NCI-H187 treated with DMSO at 0.1 percent for 48 hours (cell line): ENCODE results near the gene NEK7.
"Not testable (repeated sequence)": the region's sequence is repeated elsewhere in the genome, so short reads cannot be mapped to it uniquely, and the experiment has no call there.

Experiments used
- DNase-seq: peaks from one replicate; lab custom pipeline; 2025; lab: John Stamatoyannopoulos, UW

Gene NEK7

DNA sequence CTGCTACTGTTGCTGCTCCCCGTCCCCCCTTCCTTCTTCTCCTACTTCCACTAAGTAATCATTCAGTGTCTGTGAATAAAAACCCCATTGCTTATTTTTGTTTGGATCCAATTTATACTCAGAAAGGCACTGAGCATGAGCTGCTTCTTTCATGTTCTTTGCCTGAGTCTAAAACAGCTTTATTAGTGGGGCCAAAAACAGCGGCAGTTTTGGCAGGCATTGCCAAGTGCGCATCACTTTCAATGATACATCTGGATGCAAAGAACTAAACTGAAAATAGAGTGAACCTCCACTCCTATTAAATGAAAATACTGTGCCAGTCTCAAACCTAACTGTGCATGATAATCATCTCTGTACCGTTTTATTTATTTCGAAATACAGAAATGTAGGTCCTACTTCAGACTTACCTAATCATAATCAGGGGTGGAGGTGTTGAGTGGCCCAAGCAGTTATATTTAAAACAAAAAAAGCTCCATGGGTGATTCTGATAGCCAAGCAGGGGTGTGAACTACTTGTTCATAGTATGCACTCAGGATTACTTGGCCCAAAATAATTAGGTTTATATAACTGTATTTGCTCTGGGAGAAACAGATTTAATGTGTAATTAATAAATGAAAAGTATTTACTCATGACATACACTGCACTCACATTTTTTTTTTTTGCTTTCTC, 48.4 kb downstream of the NEK7 start:
- no peak for DNase-seq

DNA sequence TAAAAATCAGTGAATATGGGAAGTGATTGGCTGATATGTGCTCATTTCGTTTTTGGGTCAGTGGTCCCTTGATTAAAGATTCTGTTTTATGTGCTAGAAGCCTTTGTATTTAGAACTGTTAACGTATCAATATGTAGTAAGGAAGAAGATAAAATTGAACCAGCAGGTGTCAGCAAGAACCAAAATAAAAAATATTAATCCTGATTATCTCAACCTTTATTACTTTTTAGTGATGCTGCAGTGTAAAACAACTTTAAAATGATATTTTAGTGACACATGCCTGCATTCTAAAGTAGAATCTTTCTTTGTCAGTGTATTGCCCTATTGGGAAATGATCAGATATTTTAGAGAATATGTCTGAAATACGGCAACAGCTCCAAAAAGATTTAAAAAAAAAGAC, 49.5 kb downstream of the NEK7 start:
- DNase-seq = no peak

DNA sequence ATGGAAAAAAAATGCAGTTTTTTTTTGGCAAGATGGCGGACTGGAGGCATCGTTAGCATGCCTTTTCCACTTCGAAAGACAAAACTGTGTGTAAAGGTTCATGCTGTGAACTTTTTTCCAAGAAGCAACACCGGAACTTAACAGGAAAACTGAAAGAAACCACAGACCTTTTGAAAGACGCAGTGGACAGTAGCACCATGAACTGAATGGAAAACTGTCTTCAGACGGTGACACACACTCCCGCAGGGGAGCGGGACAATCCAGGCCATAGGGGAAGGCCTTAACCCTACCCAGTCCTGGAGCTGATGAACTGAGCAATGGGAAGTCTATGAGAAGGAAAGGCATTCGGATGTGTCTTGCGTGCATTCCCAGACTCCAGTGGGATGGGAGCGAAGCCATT, 54.9 kb downstream of the NEK7 start:
- no peak for DNase-seq

DNA sequence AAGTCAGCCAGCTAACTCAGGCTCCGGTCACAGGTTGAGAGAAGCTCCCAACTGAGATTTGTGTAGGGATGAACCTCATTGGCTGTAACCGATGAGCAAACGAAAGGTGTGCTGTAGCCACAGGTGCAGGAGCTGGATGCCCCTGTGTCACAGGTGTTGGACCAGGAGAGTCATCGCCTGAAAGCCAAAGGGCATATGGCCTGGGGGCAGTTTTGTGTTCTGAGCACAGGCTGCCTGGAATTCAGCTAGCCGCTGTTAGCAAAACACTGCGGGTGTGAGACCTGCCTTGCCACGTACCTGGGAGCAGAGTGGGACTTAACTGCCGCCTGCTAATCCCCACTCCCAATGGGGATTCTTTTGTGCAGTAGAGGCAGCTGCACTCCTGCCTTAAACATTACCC, 55.3 kb downstream of the NEK7 start:
- no peak for DNase-seq

DNA sequence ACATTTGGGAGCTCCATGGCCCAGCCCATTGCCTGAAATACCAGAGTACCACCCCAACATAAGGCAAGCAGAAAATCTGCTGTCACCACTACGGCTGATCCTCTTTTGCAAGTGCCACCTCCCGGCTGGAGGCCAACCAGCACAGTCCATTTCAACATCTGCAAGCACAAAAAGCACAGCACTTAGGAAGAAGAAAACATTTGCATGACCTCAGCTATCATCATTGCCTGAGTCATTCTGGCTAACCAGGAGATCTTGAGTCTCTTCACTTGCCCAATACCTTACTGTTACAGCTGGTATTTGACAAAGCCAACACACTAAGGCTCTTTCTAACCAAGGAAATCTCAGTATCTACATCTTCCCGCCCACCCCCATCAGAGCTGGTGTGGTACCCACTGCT, 55.9 kb downstream of the NEK7 start:
- DNase-seq = no peak

DNA sequence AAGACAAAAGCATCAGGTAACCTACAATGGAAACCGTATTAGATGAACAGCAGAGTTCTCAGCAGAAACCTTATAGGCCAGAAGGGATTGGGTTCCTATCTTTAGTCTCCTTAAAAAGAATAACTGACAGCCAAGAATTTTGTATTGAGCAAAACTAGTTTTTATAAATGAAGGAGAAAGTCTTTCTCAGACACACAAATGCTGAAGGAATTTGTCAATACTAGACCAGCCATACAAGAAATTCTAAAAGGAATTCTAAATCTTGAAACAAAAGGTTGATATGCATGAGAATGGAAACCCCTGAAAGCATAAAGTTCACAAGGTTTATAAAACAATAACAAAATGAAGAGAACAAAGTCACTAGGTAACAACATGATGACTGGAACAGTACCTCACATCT, 58.1 kb downstream of the NEK7 start:
- no peak for DNase-seq

DNA sequence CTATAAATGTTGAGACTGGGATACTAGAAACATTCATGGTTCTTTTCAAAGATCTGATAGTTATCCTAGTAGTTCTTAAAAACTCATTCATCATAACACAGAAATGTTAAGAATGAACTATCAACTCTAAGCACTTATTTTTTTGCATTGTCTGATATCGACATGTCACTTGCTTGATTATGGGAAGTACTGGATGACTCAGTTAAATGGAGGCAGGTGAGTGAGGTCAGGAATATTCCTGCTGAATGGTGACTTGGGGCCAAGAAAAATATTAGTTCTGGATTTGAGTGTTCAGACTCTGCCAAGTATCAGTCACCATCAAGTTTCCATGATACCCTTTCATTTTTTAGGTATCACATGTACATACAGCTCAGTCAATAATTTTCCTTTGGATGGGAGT, 63.6 kb downstream of the NEK7 start:
- DNase-seq = no peak

DNA sequence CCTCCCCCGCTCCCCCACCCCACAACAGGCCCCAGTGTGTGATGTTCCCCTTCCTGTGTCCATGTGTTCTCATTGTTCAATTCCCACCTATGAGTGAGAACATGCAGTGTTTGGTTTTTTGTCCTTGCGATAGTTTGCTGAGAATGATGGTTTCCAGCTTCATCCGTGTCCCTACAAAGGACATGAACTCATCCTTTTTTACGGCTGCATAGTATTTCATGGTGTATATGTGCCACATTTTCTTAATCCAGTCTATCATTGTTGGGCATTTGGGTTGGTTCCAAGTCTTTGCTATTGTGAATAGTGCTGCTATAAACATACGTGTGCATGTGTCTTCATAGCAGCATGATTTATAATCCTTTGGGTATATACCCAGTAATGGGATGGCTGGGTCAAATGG, 70.2 kb downstream of the NEK7 start:
- not testable (repeated sequence) for DNase-seq

DNA sequence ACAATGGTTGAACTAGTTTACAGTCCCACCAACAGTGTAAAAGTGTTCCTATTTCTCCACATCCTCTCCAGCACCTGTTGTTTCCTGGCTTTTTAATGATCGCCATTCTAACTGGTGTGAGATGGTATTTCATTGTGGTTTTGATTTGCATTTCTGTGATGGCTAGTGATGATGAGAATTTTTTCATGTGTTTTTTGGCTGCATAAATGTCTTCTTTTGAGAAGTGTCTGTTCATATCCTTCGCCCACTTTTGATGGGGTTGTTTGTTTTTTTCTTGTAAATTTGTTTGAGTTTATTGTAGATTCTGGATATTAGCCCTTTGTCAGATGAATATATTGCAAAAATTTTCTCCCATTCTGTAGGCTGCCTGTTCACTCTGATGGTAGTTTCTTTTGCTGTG, 70.7 kb downstream of the NEK7 start:
- not testable (repeated sequence) for DNase-seq

DNA sequence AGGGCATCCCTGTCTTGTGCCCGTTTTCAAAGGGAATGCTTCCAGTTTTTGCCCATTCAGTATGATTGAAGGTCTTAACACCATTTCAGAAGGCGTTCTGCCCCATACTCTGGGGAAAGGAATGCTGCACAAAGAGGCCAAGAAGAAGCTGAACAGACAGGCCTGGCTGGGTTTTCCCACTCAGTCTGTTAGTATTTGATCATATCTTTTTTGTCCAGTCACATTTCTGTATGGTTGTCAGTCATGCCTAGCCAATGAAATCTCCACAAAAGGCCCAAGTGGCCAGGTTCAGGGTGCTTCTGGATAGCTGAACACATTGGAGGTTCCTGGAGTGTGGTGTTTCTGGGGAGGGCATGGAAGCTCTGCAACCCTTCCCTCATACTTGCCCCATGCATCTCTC, 72.1 kb downstream of the NEK7 start:
- no peak for DNase-seq

DNA sequence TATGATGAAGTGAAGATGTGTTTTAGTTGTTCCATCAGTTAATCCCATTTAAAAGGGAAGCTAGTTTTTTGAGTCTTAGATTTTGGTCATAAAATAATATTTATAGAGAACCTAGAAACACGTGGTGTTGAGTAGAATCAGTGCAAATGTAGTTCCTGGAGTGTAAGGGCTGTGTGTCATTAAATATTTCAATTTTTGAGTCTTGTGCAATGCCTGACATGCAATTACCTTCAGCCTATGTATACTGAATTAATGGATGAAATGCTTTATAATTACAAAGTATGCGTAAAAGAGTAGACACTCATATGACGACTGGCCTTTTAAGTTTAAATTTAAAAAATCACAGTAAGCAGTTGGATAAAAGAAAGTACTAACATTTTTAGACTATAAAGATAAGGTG, 75.0 kb downstream of the NEK7 start:
- DNase-seq = no peak

DNA sequence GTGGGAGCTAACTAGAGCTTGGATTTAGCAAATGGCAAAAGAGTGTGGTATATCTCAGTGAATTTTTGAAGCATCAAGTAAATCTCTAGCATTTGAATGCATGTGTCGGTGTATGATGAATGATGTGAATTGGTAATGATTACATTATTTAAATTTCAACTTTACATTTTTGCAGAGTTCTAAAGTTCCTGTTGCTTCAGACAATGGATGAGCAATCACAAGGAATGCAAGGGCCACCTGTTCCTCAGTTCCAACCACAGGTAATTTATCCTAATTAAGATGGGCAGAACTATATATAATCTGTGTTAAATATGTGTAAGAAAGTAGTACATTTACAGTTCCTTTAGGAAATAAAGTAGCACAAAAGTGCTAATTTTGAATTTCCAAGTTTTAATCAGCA, 75.6 kb downstream of the NEK7 start:
- DNase-seq = no peak

DNA sequence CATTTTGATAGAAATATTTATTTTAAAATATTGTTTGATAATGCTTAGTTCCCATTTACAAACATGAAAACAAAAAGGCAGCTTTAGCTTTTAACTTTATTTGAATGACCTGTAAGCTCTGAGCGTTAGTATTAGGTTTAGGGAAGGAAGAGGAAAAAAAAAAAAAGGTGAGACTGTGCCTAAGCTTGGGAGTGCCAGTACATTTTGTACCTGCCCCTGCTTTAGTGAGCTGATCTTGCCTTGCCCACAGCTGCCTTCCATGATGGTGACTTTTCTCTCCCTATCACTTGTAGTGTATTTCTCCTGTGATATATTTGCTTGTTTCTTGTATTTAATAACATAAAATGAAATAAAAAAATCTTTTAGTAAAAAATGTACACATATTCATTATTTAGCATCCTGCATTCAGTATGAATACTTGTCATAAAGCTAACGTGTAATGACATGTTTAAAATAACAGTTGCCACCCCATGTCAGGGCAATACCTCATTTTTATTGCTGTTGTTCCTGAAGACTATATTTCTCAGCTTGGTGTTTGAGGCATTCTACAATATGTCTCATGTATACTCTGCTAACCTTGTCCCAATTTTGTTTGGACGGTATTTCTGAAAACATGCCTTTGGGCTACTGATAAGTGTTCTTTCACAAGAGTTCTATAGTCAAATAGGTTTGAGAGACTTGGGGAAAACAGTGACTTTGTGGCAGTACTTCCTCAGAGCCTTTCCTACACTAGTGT, 76.3 kb downstream of the NEK7 start:
- DNase-seq = no peak

DNA sequence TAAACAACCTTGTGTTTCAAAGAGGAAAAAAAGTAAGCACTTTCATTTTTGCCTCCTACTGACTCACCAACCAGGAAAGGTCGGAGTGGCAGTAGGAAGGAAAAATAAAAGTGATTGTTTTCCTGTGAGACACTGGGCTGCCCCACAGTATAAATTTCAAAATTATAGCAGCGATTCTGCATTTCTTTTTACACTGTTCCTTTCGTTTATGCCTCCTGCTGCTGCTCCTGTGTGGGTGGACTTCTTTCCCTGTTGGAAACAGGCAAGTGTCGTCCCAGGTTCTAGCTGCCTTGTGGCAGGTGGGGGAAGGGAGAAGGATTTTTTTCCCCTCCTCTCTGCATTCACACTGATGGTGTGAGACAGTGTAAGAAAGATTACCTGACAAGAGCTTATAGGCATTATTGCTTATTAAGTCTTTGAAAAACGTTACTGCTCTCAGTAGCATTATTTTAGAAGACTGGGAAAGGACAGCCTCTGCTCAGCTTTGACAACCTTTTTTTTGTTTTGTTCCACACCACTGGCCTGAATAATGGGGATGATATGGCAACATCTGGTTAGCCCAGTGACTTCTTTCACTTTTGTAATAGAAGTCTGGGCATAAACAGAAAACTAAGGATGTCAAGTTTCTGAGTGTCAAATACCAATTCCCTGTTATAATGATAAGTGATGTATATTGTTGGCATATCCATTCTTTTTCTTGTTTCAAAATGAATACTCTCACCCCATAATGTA, 77.9 kb downstream of the NEK7 start:
- DNase-seq = no peak

DNA sequence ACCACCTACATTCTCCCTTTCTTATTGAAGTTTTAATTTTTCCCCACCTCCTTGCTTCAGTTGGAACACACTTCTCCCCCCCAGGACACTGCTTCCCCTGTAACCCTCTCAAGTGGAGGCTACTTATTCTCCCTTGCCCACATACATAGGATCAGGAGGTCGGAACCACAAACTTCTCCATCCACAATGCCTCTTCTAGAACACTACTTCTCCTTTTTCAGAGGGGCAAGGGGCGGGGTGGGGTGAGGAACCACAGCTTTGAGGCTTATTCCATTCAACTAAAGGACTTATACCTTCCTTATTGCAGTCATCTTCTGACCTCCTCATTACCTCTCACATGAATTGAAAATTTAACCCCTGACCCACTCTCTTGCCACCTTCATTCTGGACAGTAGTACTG, 81.3 kb downstream of the NEK7 start:
- no peak for DNase-seq

DNA sequence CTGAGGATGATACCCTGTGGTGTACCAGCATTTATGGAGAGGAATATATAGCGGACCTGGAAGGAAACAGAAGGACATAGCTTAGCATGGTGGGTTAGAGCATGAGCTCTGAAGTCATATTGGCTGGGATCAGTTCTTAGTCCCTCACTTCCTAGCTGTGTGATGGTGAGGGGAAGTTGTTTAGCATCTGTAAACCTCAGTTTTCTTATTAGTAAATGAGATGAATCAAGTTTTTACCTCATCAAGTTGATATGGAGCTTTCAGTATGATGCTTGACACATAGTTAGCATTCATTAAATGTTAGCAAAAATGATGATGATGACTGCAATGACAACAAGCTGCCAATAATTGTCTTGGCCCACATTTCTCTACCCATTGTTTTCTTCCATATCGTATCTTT, 84.8 kb downstream of the NEK7 start:
- no peak for DNase-seq

DNA sequence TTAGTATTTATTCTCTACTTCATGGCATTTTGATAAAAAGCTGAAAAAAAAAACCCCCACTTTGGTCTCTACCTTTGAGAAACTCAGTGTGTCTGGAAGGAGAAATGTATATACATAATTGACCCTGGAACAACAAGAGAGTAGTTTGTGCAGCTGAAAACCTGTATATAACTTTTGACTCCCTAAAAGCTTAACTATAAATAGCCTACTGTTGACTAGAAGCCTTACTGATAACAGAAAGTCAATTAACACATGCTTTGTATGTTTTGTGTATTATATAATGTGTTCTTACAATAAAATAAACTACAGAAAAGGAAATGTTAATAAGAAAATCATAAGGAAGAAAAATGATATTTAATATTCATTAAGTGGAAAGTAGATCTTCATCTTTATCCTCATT, 88.0 kb downstream of the NEK7 start:
- no peak for DNase-seq

DNA sequence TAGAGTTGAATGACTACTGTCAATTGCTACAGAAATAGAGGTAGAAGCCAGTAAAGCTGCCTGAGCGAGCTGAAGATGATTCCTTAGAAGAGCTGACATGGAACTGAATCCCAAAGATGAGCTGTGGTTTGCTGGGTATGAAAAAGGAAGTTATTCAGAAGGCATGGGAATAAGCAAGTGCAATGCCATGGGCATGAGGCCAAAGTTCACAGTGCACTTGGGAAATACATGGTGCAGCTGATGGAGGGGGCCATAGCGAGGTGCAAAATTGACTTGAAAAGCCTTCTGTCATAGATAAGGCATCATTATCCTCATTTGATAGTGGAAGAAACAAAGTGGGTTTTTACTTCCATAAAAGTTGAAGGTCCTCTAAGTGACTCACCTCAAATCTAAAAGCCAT, 88.6 kb downstream of the NEK7 start:
- DNase-seq = no peak

DNA sequence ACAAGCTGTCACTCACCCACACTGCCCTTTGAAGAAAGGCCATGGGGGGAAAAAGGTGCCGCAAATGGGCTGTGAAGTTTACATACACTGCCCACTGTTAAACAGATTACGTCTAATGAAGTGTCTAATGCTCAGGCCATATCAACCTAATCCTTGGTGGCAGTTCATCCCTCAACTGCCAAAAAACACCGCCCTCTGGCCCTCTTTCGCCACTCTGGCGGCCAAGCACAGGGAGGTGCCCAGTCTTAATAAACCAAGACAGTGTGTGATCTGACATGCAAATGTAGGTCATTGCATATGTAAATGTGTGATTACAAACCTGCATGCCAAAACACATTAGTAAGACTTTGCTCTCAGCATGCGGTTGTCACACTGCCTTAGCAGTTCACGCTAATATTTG, 89.5 kb downstream of the NEK7 start:
- DNase-seq = no peak

DNA sequence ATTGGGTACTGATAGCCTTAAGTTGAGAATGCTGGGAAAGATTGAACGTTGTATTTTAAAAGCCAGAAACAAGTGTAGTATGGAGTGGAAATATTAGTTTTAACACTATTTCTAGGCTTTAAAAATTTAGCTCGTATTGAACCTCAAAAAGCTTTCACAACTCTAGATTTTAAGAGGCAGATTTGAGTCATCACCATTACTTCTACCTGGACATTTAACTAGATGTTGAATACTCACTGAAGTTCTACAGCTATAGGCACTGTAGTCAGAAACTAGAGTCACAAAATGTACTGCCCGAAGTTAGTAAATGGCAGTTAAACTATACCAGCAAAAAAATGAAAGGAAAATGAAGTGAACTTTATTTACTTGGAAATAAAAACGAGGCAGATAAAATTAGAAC, 96.5 kb downstream of the NEK7 start:
- DNase-seq = no peak

DNA sequence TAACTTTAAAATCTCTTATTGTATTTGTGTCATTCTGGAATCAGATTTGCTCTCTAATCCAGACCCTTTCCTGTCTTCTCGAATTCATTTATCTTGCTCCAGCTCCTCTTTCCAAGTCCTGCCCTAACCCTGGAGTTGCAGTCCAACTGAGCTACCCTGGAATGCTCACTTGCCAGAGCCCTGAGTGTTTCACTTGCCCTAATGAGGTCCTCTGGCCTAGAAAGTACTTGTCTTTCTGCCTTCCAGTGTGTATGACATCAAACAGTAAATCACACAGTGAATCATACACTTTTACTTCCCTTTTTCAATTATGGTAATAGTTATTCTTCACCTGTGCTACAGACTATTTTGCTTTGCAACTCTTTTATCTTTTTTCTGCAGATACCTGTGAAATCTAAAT, 96.9 kb downstream of the NEK7 start:
- no peak for DNase-seq

DNA sequence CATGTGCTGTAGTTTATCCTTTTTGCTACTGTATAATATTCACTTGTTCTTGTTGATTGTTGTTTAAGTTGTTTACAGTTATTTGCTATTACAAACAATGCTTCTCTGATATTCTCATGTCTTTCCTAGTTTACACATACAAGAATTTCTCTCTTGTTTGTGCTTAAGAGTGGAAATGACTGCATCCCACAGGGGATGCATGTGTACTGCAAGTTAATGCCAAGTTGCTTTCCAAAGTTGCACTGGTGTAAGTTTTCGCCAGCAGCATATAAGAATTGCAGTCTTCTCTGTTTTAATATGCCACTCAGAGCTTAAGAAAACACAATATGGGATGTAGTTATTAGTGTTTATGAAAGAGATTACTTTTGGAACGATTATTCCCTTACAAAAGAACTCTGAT, 97.7 kb downstream of the NEK7 start:
- DNase-seq = no peak

DNA sequence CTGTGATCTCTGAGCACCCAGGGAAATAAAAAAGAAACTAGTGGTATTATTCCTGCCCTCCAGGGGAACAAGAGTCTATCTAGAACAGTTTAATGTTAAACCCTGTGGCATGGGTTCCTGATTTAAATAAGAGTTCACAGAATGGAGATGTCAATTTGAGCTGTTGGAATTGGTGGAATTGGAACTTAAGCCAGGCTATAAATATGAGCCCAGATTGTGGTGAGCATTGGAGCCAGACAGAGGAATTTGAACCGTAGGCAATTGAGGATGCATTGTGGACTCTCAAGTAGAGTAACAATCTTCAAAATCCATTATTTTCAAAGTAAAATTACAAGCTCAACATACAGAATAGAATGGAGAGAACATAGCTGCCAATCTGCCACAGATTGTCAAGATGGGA, 98.2 kb downstream of the NEK7 start:
- no peak for DNase-seq
